WTC11 (cell line): ENCODE measurements around the gene ADAMTS5. TPM values are rescaled to one million over a fixed set of nuclear protein-coding genes. Genes with fewer than 3 reads are reported as not detected.

Source experiments
- ATAC-seq: fragments of 200-7000 bp; cut with Tn5 transposase; 2 replicates; pipeline ENCODE4 v1.10.0; 2021; ENCODE audit warnings: mild to moderate bottlenecking, moderate library complexity
- Bru-seq: library from RNA; stranded (reverse); fragments of 400-500 nt; gene quantifications from one replicate; lab custom pipeline; 2021; lab: Mats Ljungman, UMichigan
- CTCF ChIA-PET: fragments of 300-600 bp; sonication (Branson Sonifier 250); formaldehyde crosslinking; loops from one replicate; lab custom pipeline; 2021; ENCODE audit warnings: antibody characterized with exemption; lab: Charles Lee
- POLR2A ChIA-PET: fragments of 350-600 bp; sonication (Branson Sonifier 250); formaldehyde crosslinking; loops from one replicate; lab custom pipeline; 2021; ENCODE audit warnings: antibody characterized with exemption; lab: Charles Lee
- DNase-seq: peaks from one replicate; pipeline ENCODE4 v3.0.0; 2021; ENCODE audit warnings: low spot score
- H3K27ac Mint-ChIP-seq: 2 replicates; pipeline ENCODE4 v1.8.0; 2021; ENCODE audit warnings: mixed read lengths
- H3K27me3 Mint-ChIP-seq: 2 replicates; pipeline ENCODE4 v1.8.0; 2021; ENCODE audit warnings: low read depth, mild to moderate bottlenecking, moderate library complexity, mixed read lengths
- H3K36me3 Mint-ChIP-seq: 2 replicates; pipeline ENCODE4 v1.8.0; 2021; ENCODE audit warnings: mixed read lengths
- H3K4me1 Mint-ChIP-seq: 2 replicates; pipeline ENCODE4 v1.8.0; 2022; ENCODE audit warnings: mixed read lengths
- H3K4me3 Mint-ChIP-seq: 2 replicates; pipeline ENCODE4 v1.8.0; 2021; ENCODE audit warnings: mild to moderate bottlenecking, moderate library complexity, mixed read lengths
- H3K9me3 Mint-ChIP-seq: 2 replicates; pipeline ENCODE4 v1.8.0; 2021; ENCODE audit warnings: mixed read lengths
- ARID4B ChIP-seq: sonication (generic); formaldehyde crosslinking; IDR thresholded peaks from 2 replicates; pipeline ENCODE4 v1.8.0; 2023; ENCODE audit warnings: missing genetic modification reagents, mild to moderate bottlenecking, borderline replicate concordance
- ATF1 ChIP-seq: sonication (generic); formaldehyde crosslinking; IDR thresholded peaks from 2 replicates; pipeline ENCODE4 v1.8.1; 2023; ENCODE audit warnings: mild to moderate bottlenecking, moderate library complexity, missing genetic modification reagents
- CDX4 ChIP-seq: fragments of 250-450 bp; sonication (Bioruptor Pico); IDR thresholded peaks from 2 replicates; pipeline ENCODE4 v1.9.0; 2021; ENCODE audit warnings: moderate library complexity, mild to moderate bottlenecking, inconsistent platforms, borderline replicate concordance
- ETV6 ChIP-seq: sonication (generic); formaldehyde crosslinking; IDR thresholded peaks from 2 replicates; pipeline ENCODE4 v1.8.1; 2022; ENCODE audit warnings: mild to moderate bottlenecking, missing genetic modification reagents
- FOXJ3 ChIP-seq: sonication (generic); formaldehyde crosslinking; IDR thresholded peaks from 2 replicates; pipeline ENCODE4 v1.9.0; 2021; ENCODE audit warnings: missing genetic modification reagents, mild to moderate bottlenecking, borderline replicate concordance
- MAX ChIP-seq: sonication (generic); formaldehyde crosslinking; IDR thresholded peaks from 2 replicates; pipeline ENCODE4 v1.8.0; 2022; ENCODE audit warnings: mild to moderate bottlenecking, missing genetic modification reagents
- MYBL2 ChIP-seq: sonication (generic); formaldehyde crosslinking; IDR thresholded peaks from 2 replicates; pipeline ENCODE4 v1.8.1; 2023; ENCODE audit warnings: mild to moderate bottlenecking, moderate library complexity, missing genetic modification reagents
- NR1H2 ChIP-seq: sonication (generic); formaldehyde crosslinking; IDR thresholded peaks from 2 replicates; pipeline ENCODE4 v1.9.0; 2021; ENCODE audit warnings: mild to moderate bottlenecking, moderate library complexity, missing genetic modification reagents
- NR3C1 ChIP-seq: sonication (generic); formaldehyde crosslinking; conservative IDR thresholded peaks from 2 replicates; pipeline ENCODE4 v1.8.1; 2023; ENCODE audit warnings: low read depth, mild to moderate bottlenecking, missing genetic modification reagents
- TEAD1 ChIP-seq: sonication (generic); formaldehyde crosslinking; IDR thresholded peaks from 2 replicates; pipeline ENCODE4 v1.8.0; 2022; ENCODE audit warnings: mild to moderate bottlenecking, missing genetic modification reagents
- ZNF219 ChIP-seq: sonication (generic); formaldehyde crosslinking; IDR thresholded peaks from 2 replicates; pipeline ENCODE4 v1.8.0; 2023; ENCODE audit warnings: missing genetic modification reagents, mild to moderate bottlenecking, borderline replicate concordance
- ZNF263 ChIP-seq: sonication (generic); formaldehyde crosslinking; IDR thresholded peaks from 2 replicates; pipeline ENCODE4 v1.8.1; 2022; ENCODE audit warnings: low read depth, mild to moderate bottlenecking, moderate library complexity, missing genetic modification reagents
- ZNF281 ChIP-seq: sonication (generic); formaldehyde crosslinking; IDR thresholded peaks from 2 replicates; pipeline ENCODE4 v1.8.0; 2023; ENCODE audit warnings: mild to moderate bottlenecking, missing genetic modification reagents
- ZNF317 ChIP-seq: sonication (generic); formaldehyde crosslinking; IDR thresholded peaks from 2 replicates; pipeline ENCODE4 v1.8.1; 2023; ENCODE audit warnings: low read depth, mild to moderate bottlenecking, moderate library complexity, missing genetic modification reagents, borderline replicate concordance
- ZNF423 ChIP-seq: fragments of 250-450 bp; sonication (Bioruptor Pico); IDR thresholded peaks from 2 replicates; pipeline ENCODE4 v2.1.2; 2022; ENCODE audit warnings: mild to moderate bottlenecking, moderate library complexity
- ZNF425 ChIP-seq: fragments of 250-450 bp; sonication (Bioruptor Pico); conservative IDR thresholded peaks from 2 replicates; pipeline ENCODE4 v1.9.0; 2021; ENCODE audit warnings: mild to moderate bottlenecking
- ZNF512 ChIP-seq: sonication (generic); formaldehyde crosslinking; IDR thresholded peaks from 2 replicates; pipeline ENCODE4 v1.8.1; 2022; ENCODE audit warnings: missing genetic modification reagents, borderline replicate concordance
- long read RNA-seq, 3 experiments: library from RNA in 1 of 3; library from capped mRNA in 1 of 3; library from polyadenylated mRNA in 1 of 3; unstranded in 2 of 3; stranded (forward) in 1 of 3; transcript quantifications; one replicate each; pipeline ENCODE4 v2.0.0, GENCODE V29; 2021
- total RNA-seq: library from RNA; stranded (reverse); gene quantifications from 3 replicates; pipeline ENCODE4 v1.2.3, GENCODE V29; 2021

Gene ADAMTS5
- 0.57 to 1.6 TPM (median 0.64 TPM) in 3 replicates for total RNA-seq
- Bru-seq, nascent RNA, result percentile 42 among the genes with signal in this experiment
- long read RNA-seq, experiment 1, full-length matches to known transcripts, result 4 of 15 reads
- long read RNA-seq, experiment 1, partial matches to known transcripts, result 3 of 15 reads
- long read RNA-seq, experiment 1, other reads (novel, unspliced or antisense), result 8 of 15 reads
- long read RNA-seq, experiment 2, full-length matches to known transcripts, result 1 of 3 reads
- long read RNA-seq, experiment 2, partial matches to known transcripts, result 0 of 3 reads
- long read RNA-seq, experiment 2, other reads (novel, unspliced or antisense), result 2 of 3 reads
- long read RNA-seq, experiment 3, result 0 reads

- Mint-ChIP-seq H3K27me3 (peaks cover 49% of the 10 kb centered on the region), H3K4me1 (peaks cover 41% of the 10 kb centered on the region), H3K36me3 (no peaks in the 10 kb centered on the region), H3K9me3 (no peaks in the 10 kb centered on the region), H3K27ac (no peak within 1 kb of the TSS), H3K4me3 (peak within 1 kb of the TSS; percentile 87)
- DNase-seq (peak; percentile 58), ATAC-seq (peak; percentile 13)
- TF ChIP-seq ZNF512 (CRISPR knock-in tag) (peak; percentile 53; the same call in 1 of the 2 replicates), FOXJ3 (no peak), ZNF219 (CRISPR knock-in tag) (peak; percentile 34; the same call in 1 of the 2 replicates), ZNF263 (CRISPR knock-in tag) (no peak), ZNF317 (no peak), TEAD1 (peak; percentile 56; the same call in 1 of the 2 replicates), MAX (CRISPR knock-in tag) (peak; percentile 36; the same call in 1 of the 2 replicates), MYBL2 (CRISPR knock-in tag) (0 out of 2 replicates have a peak, but pooled peaks have one; percentile 5), ETV6 (CRISPR knock-in tag) (0 out of 2 replicates have a peak, but pooled peaks have one; percentile 29), ZNF423 (CRISPR knock-in tag) (peak; percentile 98), ARID4B (0 out of 2 replicates have a peak, but pooled peaks have one; percentile 19)
- POLR2A ChIA-PET, result interaction anchor here (0.5 to 1.6 kb wide), 3 partner anchors 122 to 1114 kb away, joined by 3 read pairs; partner anchors contain the start of gene ADAMTS1
- CTCF ChIA-PET, result interaction anchor here (0.7 to 2.3 kb wide), 5 partner anchors 58 to 246 kb away, joined by 3 to 12 read pairs (median 4); partner anchors contain the start of gene ADAMTS1
Observed at GRCh38 chr21:26967062-26967913, at the start of gene ADAMTS5. Gene ADAMTS5 (minus strand): TSS chr21:26967088. CDS start chr21:26966391, 697 bp downstream.

- Mint-ChIP-seq H3K27me3 (no peaks in the 10 kb centered on the region), H3K4me1 (no peaks in the 10 kb centered on the region), H3K27ac (no peak overlapping the region), H3K9me3 (peaks cover 6% of the 10 kb centered on the region; the same call in 1 of the 2 replicates), H3K36me3 (no peaks in the 10 kb centered on the region), H3K4me3 (no peak overlapping the region)
- ATAC-seq (no peak), DNase-seq (no peak)
- CTCF ChIA-PET, result no interaction called here
- POLR2A ChIA-PET, result no interaction called here
- TF ChIP-seq ATF1, result no peak
- TF ChIP-seq ZNF423 (CRISPR knock-in tag), result no peak
- no peak for TF ChIP-seq ZNF425 (CRISPR knock-in tag)
- TF ChIP-seq ZNF281, result no peak
- no peak for TF ChIP-seq CDX4 (CRISPR knock-in tag)
- TF ChIP-seq NR1H2 (CRISPR knock-in tag), result no peak
- TF ChIP-seq NR3C1, result no peak
Observed at GRCh38 chr21:27001526-27001925, 34.6 kb upstream of the ADAMTS5 start.
